Astrocyte (in vitro differentiated cells and primary cell): ENCODE results near the gene SLC7A9. TPM values are rescaled to one million over a fixed set of nuclear protein-coding genes. Genes with fewer than 3 reads are reported as not detected.

Experiments
- DNase-seq: peaks from one replicate; pipeline ENCODE4 v3.0.0-alpha.2; 2010; ENCODE audit warnings: low read depth
- FAIRE-seq: peaks from 2 replicates; lab custom pipeline; 2011; peaks lifted over from hg19 to GRCh38; lab: Jason Lieb, UNC
- H2AFZ ChIP-seq: 2 replicates; pipeline ENCODE4 v1.6.0; 2012; ENCODE audit warnings: low read depth, low read length, inconsistent platforms
- H3K27ac ChIP-seq: 2 replicates; pipeline ENCODE4 v1.5.1; 2011; ENCODE audit warnings: low read depth, low read length, inconsistent platforms
- H3K27me3 ChIP-seq: 2 replicates; pipeline ENCODE4 v1.6.0; 2011; ENCODE audit warnings: low read length, inconsistent platforms; ENCODE audit not compliant: insufficient read depth
- H3K36me3 ChIP-seq: 2 replicates; pipeline ENCODE4 v1.5.1; 2011; ENCODE audit warnings: low read length, inconsistent platforms; ENCODE audit not compliant: insufficient read depth
- H3K4me1 ChIP-seq: 2 replicates; pipeline ENCODE4 v1.5.1; 2011; ENCODE audit warnings: low read length, inconsistent platforms; ENCODE audit not compliant: insufficient read depth
- H3K4me2 ChIP-seq: 2 replicates; pipeline ENCODE4 v1.6.0; 2012; ENCODE audit warnings: low read length, inconsistent platforms
- H3K4me3 ChIP-seq: 2 replicates; pipeline ENCODE4 v1.5.1; 2011; ENCODE audit warnings: low read depth, mild to moderate bottlenecking, low read length, inconsistent platforms; ENCODE audit not compliant: insufficient read depth
- H3K79me2 ChIP-seq: 2 replicates; pipeline ENCODE4 v1.6.0; 2012; ENCODE audit warnings: mild to moderate bottlenecking, low read length, inconsistent platforms; ENCODE audit not compliant: insufficient read depth
- H3K9ac ChIP-seq: 2 replicates; pipeline ENCODE4 v1.6.0; 2012; ENCODE audit warnings: mild to moderate bottlenecking, low read length, inconsistent platforms
- H3K9me3 ChIP-seq: 2 replicates; pipeline ENCODE4 v1.5.1; 2012; ENCODE audit warnings: low read depth, mild to moderate bottlenecking, low read length, inconsistent platforms; ENCODE audit not compliant: insufficient read depth
- H4K20me1 ChIP-seq: 2 replicates; pipeline ENCODE4 v1.6.0; 2012; ENCODE audit warnings: low read length, inconsistent platforms; ENCODE audit not compliant: insufficient read depth
- H3K27ac Mint-ChIP-seq: one replicate; pipeline ENCODE4 v1.8.0; 2021; ENCODE audit warnings: mild to moderate bottlenecking, mixed read lengths; ENCODE audit not compliant: unreplicated experiment
- H3K27me3 Mint-ChIP-seq: one replicate; pipeline ENCODE4 v1.8.0; 2021; ENCODE audit warnings: low read depth, mixed read lengths; ENCODE audit not compliant: unreplicated experiment
- H3K36me3 Mint-ChIP-seq: one replicate; pipeline ENCODE4 v1.8.0; 2021; ENCODE audit warnings: low read depth, mixed read lengths; ENCODE audit not compliant: unreplicated experiment
- H3K4me1 Mint-ChIP-seq: one replicate; pipeline ENCODE4 v1.8.0; 2021; ENCODE audit warnings: low read depth, mixed read lengths; ENCODE audit not compliant: unreplicated experiment
- H3K4me3 Mint-ChIP-seq: one replicate; pipeline ENCODE4 v1.8.0; 2021; ENCODE audit warnings: mild to moderate bottlenecking, moderate library complexity, mixed read lengths; ENCODE audit not compliant: unreplicated experiment
- H3K9me3 Mint-ChIP-seq: one replicate; pipeline ENCODE4 v1.8.0; 2021; ENCODE audit warnings: mild to moderate bottlenecking, mixed read lengths; ENCODE audit not compliant: unreplicated experiment
- CTCF ChIP-seq: IDR thresholded peaks from 2 replicates; pipeline ENCODE4 v1.5.1; 2011; ENCODE audit warnings: low read depth, mild to moderate bottlenecking, inconsistent platforms, low read length, moderate library complexity; ENCODE audit not compliant: insufficient read depth
- EZH2 ChIP-seq: IDR thresholded peaks from 2 replicates; pipeline ENCODE4 v1.6.1; 2012; ENCODE audit warnings: mild to moderate bottlenecking, low read length, inconsistent platforms; ENCODE audit not compliant: insufficient read depth
- total RNA-seq: library from RNA; stranded (reverse); gene quantifications from 2 replicates; pipeline ENCODE4 v1.2.1, GENCODE V29; 2021

SLC7A9 gene
- total RNA-seq, 1 donor from 2014 or later = 0.45 TPM

DNA sequence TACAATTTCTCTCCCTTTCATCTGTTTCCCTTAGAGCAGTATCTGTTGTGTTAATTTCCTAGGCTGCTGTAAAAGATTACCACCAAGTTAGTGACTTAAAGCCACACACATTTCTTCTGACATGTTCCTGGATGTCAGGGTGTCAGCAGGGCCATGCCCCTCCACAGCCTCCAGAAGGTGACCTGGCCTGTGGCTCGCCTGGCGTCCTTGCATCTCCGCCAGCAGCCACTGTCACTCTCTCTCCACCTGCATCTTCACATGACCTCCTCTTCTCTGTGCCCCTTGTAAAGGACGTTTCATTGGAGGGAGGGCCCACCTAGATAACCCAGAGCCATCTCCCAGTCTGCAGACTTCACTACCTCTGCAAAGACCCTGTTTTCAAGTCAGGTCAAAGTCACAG is 61.3 kb downstream of the SLC7A9 start:
- Mint-ChIP-seq H3K4me1 (no peaks in the 10 kb centered on the region), H3K27ac (no peak overlapping the region)
- no peaks in the 10 kb centered on the region for H4K20me1 ChIP-seq

DNA sequence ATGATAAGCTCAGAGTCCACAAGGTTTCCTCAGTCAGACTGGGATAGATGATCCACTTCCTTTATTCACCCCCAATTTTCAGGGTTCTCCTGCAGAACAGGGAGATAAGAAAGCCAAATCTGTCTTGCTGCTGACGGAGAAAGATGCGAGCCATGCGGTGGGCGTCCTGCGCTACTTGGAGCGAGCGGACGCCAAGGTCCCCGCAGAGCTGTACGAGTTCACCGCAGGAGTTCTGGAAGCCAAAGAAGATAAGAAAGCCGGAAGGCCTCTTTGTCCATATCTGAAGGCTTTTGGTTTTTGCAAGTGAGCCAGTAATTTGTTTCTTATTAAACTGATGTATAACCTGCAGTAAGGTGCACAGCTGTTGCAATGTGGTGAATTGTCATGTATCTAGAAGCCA is 66.7 kb downstream of the SLC7A9 start:
- Mint-ChIP-seq H3K27me3 (peaks cover 7% of the 10 kb centered on the region), H3K4me3 (no peak overlapping the region), H3K4me1 (no peaks in the 10 kb centered on the region), H3K27ac (no peak overlapping the region), H3K9me3 (no peaks in the 10 kb centered on the region), H3K36me3 (no peaks in the 10 kb centered on the region)
- no peaks in the 10 kb centered on the region for H3K9me3 ChIP-seq
- no peaks in the 10 kb centered on the region for H4K20me1 ChIP-seq
- H3K9ac ChIP-seq = no peak overlapping the region
- H3K36me3 ChIP-seq = no peaks in the 10 kb centered on the region
- FAIRE-seq (no peak), DNase-seq (no peak)
- no peaks in the 10 kb centered on the region for H3K4me1 ChIP-seq
- H3K27ac ChIP-seq = no peak overlapping the region
- no peak overlapping the region for H2AFZ ChIP-seq
- H3K4me2 ChIP-seq = no peak overlapping the region
- H3K27me3 ChIP-seq = no peaks in the 10 kb centered on the region
- H3K79me2 ChIP-seq = no peaks in the 10 kb centered on the region
- no peak overlapping the region for H3K4me3 ChIP-seq
- TF ChIP-seq CTCF (no peak), EZH2 (no peak)

More for the DNA sequence above, 61.3 kb downstream of the SLC7A9 start:
- Histone ChIP-seq H3K4me2 (no peak overlapping the region), H3K9ac (no peak overlapping the region), H3K36me3 (no peaks in the 10 kb centered on the region), H3K27me3 (no peaks in the 10 kb centered on the region), H3K9me3 (peaks cover 3% of the 10 kb centered on the region), H3K4me1 (no peaks in the 10 kb centered on the region), H3K79me2 (no peaks in the 10 kb centered on the region), H3K4me3 (no peak overlapping the region), H3K27ac (no peak overlapping the region), H2AFZ (no peak overlapping the region)
- Mint-ChIP-seq H3K27me3 (peaks cover 26% of the 10 kb centered on the region), H3K9me3 (no peaks in the 10 kb centered on the region), H3K36me3 (no peaks in the 10 kb centered on the region), H3K4me3 (no peak overlapping the region)
- no peak for TF ChIP-seq CTCF
- TF ChIP-seq EZH2 = no peak
- DNase-seq = no peak
- FAIRE-seq = no peak

DNA sequence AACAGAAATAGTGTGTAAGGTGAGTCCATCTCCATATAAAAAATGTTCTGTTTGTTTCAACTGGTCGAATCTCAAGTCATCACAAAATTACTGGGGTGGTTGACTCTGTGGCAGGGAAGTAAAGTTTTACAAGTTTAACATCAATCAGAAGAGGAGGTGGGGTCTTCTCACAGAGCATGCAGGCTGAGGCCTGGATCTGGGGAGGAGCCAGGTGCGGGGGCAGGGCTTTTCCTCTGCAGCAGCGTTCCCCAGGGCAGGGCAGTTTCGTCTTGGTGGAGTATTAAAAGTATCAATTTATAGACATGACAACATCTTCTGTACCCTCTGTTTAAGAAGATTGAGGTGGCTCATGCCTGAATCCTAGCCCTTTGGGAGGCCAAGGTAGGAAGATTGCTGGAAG is 68.8 kb downstream of the SLC7A9 start:
- H3K4me1 Mint-ChIP-seq = no peaks in the 10 kb centered on the region
- no peak overlapping the region for H3K4me3 ChIP-seq
- H3K9me3 Mint-ChIP-seq = no peaks in the 10 kb centered on the region
- no peaks in the 10 kb centered on the region for H3K79me2 ChIP-seq
- no peaks in the 10 kb centered on the region for H3K27me3 ChIP-seq
- no peak for TF ChIP-seq EZH2
- no peak for TF ChIP-seq CTCF
- H3K36me3 Mint-ChIP-seq = no peaks in the 10 kb centered on the region
- no peaks in the 10 kb centered on the region for H3K36me3 ChIP-seq
- FAIRE-seq (no peak), DNase-seq (no peak)
- no peaks in the 10 kb centered on the region for H3K4me1 ChIP-seq
- no peak overlapping the region for H3K4me3 Mint-ChIP-seq
- H3K27me3 Mint-ChIP-seq = peaks cover 15% of the 10 kb centered on the region
- no peaks in the 10 kb centered on the region for H3K9me3 ChIP-seq
- H3K27ac Mint-ChIP-seq = no peak overlapping the region
- H4K20me1 ChIP-seq = no peaks in the 10 kb centered on the region
- no peak overlapping the region for H3K27ac ChIP-seq
- no peak overlapping the region for H3K4me2 ChIP-seq
- H2AFZ ChIP-seq = no peak overlapping the region
- H3K9ac ChIP-seq = no peak overlapping the region
